ENCODE data around the gene INTS1. TPM values are rescaled to one million over a fixed set of nuclear protein-coding genes. Genes with fewer than 3 reads are reported as not detected.

INTS1 gene
- total and polyA plus RNA-seq, 3 experiments from 2014 or later: 26.1 to 111 (median 96.6) TPM

- H3K27me3 Mint-ChIP-seq: peaks cover 6 to 7% of the 10 kb centered on the region in 2 donors
- Histone ChIP-seq H3K9me3 (ENCODE audit: low read length) (no peaks in the 10 kb centered on the region), H3K27me3 (ENCODE audit: insufficient read depth, low read length, poor library complexity, severe bottlenecking) (no peaks in the 10 kb centered on the region), H3K36me3 (ENCODE audit: insufficient read depth, low read length) (no peaks in the 10 kb centered on the region), H3K27ac (ENCODE audit: low read depth, low read length) (no peak overlapping the region), H3K4me1 (ENCODE audit: insufficient read depth, low read length) (peaks cover 14% of the 10 kb centered on the region), H3K4me3 (ENCODE audit: low read length) (no peak overlapping the region)
- H3K27ac Mint-ChIP-seq: no peak overlapping the region
- H3K4me3 Mint-ChIP-seq: no peak overlapping the region
- peaks cover 18 to 22% (median 21%) of the 10 kb centered on the region in 3 donors for H3K4me1 Mint-ChIP-seq
- no peaks in the 10 kb centered on the region for H3K36me3 Mint-ChIP-seq
- no peak for DNase-seq
- CTCF ChIA-PET: interaction anchor here (1.5 to 2.0 kb wide), 2 partner anchors 11 kb away, joined by 3 to 14 read pairs; no protein-coding TSS in a partner anchor
- POLR2A ChIA-PET: no interaction called here
- H3K9me3 Mint-ChIP-seq: no peaks in the 10 kb centered on the region
These were observed 83.0 kb downstream of the INTS1 start for GRCh38 chr7:1421020-1421790.

Other genes with a start within 250 kb of the INTS1 start
- 1 to 10 TPM; 2.1 to 2.3 TPM for gene MICALL2, start 44.9 kb downstream of the INTS1 start, total RNA-seq
- 0.71 TPM for gene MICALL2, start 44.9 kb downstream of the INTS1 start, polyA plus RNA-seq
- 10 to 100 TPM; 36.6 to 41.1 TPM for gene MAFK, start 26.3 kb upstream of the INTS1 start, total RNA-seq
- 0.85 TPM for gene MAFK, start 26.3 kb upstream of the INTS1 start, polyA plus RNA-seq
- not detected for gene TMEM184A, start 51.8 kb upstream of the INTS1 start, total RNA-seq
- gene TMEM184A, start 51.8 kb upstream of the INTS1 start, polyA plus RNA-seq: not detected
- 10 to 100 TPM; 71.0 to 80.7 TPM for gene PSMG3, start 65.6 kb upstream of the INTS1 start, total RNA-seq
- 51.3 TPM for gene PSMG3, start 65.6 kb upstream of the INTS1 start, polyA plus RNA-seq
- under 1 TPM; 0.15 to 0.22 TPM for gene ELFN1, start 165.9 kb upstream of the INTS1 start, total RNA-seq
- 0.20 TPM for gene ELFN1, start 165.9 kb upstream of the INTS1 start, polyA plus RNA-seq